ENCODE data around the gene P4HA2. TPM values are rescaled to one million over a fixed set of nuclear protein-coding genes. Genes with fewer than 3 reads are reported as not detected.

Gene P4HA2
- total RNA-seq, 2 experiments from 2014 or later = 0.32 to 7.2 TPM

GRCh38 chr5:132209131-132209530 is 18.5 kb downstream of the P4HA2 start:
- intact Hi-C loops (cut with micrococcal nuclease; ENCODE audit: unreplicated experiment) = loop anchor here (10.0 kb wide), 1 partner anchor 286 kb away; the partner anchor contains the start of gene IRF1
- no TSS peak for BruUV-seq (replicated peaks)
- ChIA-PET CTCF (ENCODE audit: unreplicated experiment) (interaction anchor here (1.7 kb wide), 1 partner anchor 14 kb away, joined by 7 read pairs; no protein-coding TSS in a partner anchor), POLR2A (interaction anchor here (0.6 to 2.4 kb wide), 4 partner anchors 14 to 1854 kb away, joined by 3 to 13 read pairs (median 6); no protein-coding TSS in a partner anchor)
- H3K4me1 ChIP-seq (ENCODE audit: insufficient read depth, low read length, poor library complexity, severe bottlenecking) = peaks cover 70% of the 10 kb centered on the region
- H4K20me1 ChIP-seq (ENCODE audit: insufficient read depth, low read length) = no peaks in the 10 kb centered on the region
- TF ChIP-seq EZH2phosphoT487 (IDR thresholded peaks at IDR 0.05; ENCODE audit: borderline replicate concordance, low read depth, low read length) (no peak), CTCF (conservative IDR thresholded peaks at IDR 0.05; ENCODE audit: low read length) (no peak)
- peak overlapping the region; percentile 35 for H3K27ac ChIP-seq (ENCODE audit: low read depth, low read length, poor library complexity, severe bottlenecking)
- H3K79me2 ChIP-seq (ENCODE audit: insufficient read depth, low read depth, low read length) = no peaks in the 10 kb centered on the region
- peak overlapping the region; percentile 39; the same call in 1 of the 2 replicates for H2AFZ ChIP-seq (ENCODE audit: low read length)
- DNase-seq (ENCODE audit: low spot score) = no peak
- no peaks in the 10 kb centered on the region for H3K9me2 ChIP-seq (ENCODE audit: insufficient read depth, low read length)
- no peaks in the 10 kb centered on the region for H3K9me3 ChIP-seq (ENCODE audit: low read length)
- H3K4me2 ChIP-seq (ENCODE audit: low read length) = no peak overlapping the region
- no peaks in the 10 kb centered on the region for H3K36me3 ChIP-seq (ENCODE audit: insufficient read depth, low read length)
- no peak overlapping the region for H3K4me3 ChIP-seq (ENCODE audit: low read depth, low read length, poor library complexity, severe bottlenecking)

- no peaks in the 10 kb centered on the region for H3K9me2 ChIP-seq (ENCODE audit: insufficient read depth, low read length)
- H3K4me1 ChIP-seq (ENCODE audit: insufficient read depth, low read length, poor library complexity, severe bottlenecking) = peaks cover 84% of the 10 kb centered on the region
- intact Hi-C loops (cut with micrococcal nuclease; ENCODE audit: unreplicated experiment) = loop anchor here (10.0 kb wide), 1 partner anchor 287 kb away; the partner anchor contains the start of gene IRF1
- H4K20me1 ChIP-seq (ENCODE audit: insufficient read depth, low read length) = no peaks in the 10 kb centered on the region
- peak overlapping the region; percentile 18; the same call in 1 of the 2 replicates for H3K4me2 ChIP-seq (ENCODE audit: low read length)
- DNase-seq (ENCODE audit: low spot score) = no peak
- H3K4me3 ChIP-seq (ENCODE audit: low read depth, low read length, poor library complexity, severe bottlenecking) = no peak overlapping the region
- H3K36me3 ChIP-seq (ENCODE audit: insufficient read depth, low read length) = no peaks in the 10 kb centered on the region
- BruUV-seq (replicated peaks) = no TSS peak
- POLR2A ChIA-PET = interaction anchor here (0.5 to 2.4 kb wide), 3 partner anchors 15 to 183 kb away, joined by 4 to 13 read pairs (median 9); no protein-coding TSS in a partner anchor
- no peaks in the 10 kb centered on the region for H3K79me2 ChIP-seq (ENCODE audit: insufficient read depth, low read depth, low read length)
- peak overlapping the region; percentile 8; the same call in 1 of the 2 replicates for H2AFZ ChIP-seq (ENCODE audit: low read length)
- peak overlapping the region; percentile 91 for H3K27ac ChIP-seq (ENCODE audit: low read depth, low read length, poor library complexity, severe bottlenecking)
- CTCF ChIA-PET (ENCODE audit: unreplicated experiment) = interaction anchor here (0.5 to 1.7 kb wide), 3 partner anchors 15 to 225 kb away, joined by 3 to 7 read pairs (median 3); no protein-coding TSS in a partner anchor
- TF ChIP-seq CTCF (conservative IDR thresholded peaks at IDR 0.05; ENCODE audit: low read length) = no peak
- no peak for TF ChIP-seq EZH2phosphoT487 (IDR thresholded peaks at IDR 0.05; ENCODE audit: borderline replicate concordance, low read depth, low read length)
- no peaks in the 10 kb centered on the region for H3K9me3 ChIP-seq (ENCODE audit: low read length)
Observed at GRCh38 chr5:132207778-132208177, 19.9 kb downstream of the P4HA2 start.

- H2AFZ ChIP-seq (ENCODE audit: low read length) = peak overlapping the region; percentile 63; the same call in 1 of the 2 replicates
- H4K20me1 ChIP-seq (ENCODE audit: insufficient read depth, low read length) = no peaks in the 10 kb centered on the region
- peak overlapping the region; percentile 64 for H3K4me2 ChIP-seq (ENCODE audit: low read length)
- peaks cover 94% of the 10 kb centered on the region for H3K4me1 ChIP-seq (ENCODE audit: insufficient read depth, low read length, poor library complexity, severe bottlenecking)
- intact Hi-C loops (cut with micrococcal nuclease; ENCODE audit: unreplicated experiment) = loop anchor here (10.0 kb wide), 1 partner anchor 288 kb away; the partner anchor contains the start of gene IRF1
- BruUV-seq (replicated peaks) = no TSS peak
- ChIA-PET POLR2A (interaction anchor here (0.7 to 3.0 kb wide), 7 partner anchors 8 to 40 kb away, joined by 3 to 12 read pairs (median 7); no protein-coding TSS in a partner anchor), CTCF (ENCODE audit: unreplicated experiment) (interaction anchor here (1.4 kb wide), 2 partner anchors 30 to 33 kb away, joined by 3 to 5 read pairs; no protein-coding TSS in a partner anchor)
- no peaks in the 10 kb centered on the region for H3K9me2 ChIP-seq (ENCODE audit: insufficient read depth, low read length)
- no peak for DNase-seq (ENCODE audit: low spot score)
- H3K36me3 ChIP-seq (ENCODE audit: insufficient read depth, low read length) = no peaks in the 10 kb centered on the region
- H3K27ac ChIP-seq (ENCODE audit: low read depth, low read length, poor library complexity, severe bottlenecking) = peak overlapping the region; percentile 91
- H3K79me2 ChIP-seq (ENCODE audit: insufficient read depth, low read depth, low read length) = no peaks in the 10 kb centered on the region
- H3K9me3 ChIP-seq (ENCODE audit: low read length) = no peaks in the 10 kb centered on the region
- TF ChIP-seq CTCF (conservative IDR thresholded peaks at IDR 0.05; ENCODE audit: low read length) (no peak), EZH2phosphoT487 (IDR thresholded peaks at IDR 0.05; ENCODE audit: borderline replicate concordance, low read depth, low read length) (no peak)
- no peak overlapping the region for H3K4me3 ChIP-seq (ENCODE audit: low read depth, low read length, poor library complexity, severe bottlenecking)
Observed at GRCh38 chr5:132206782-132207181, 20.9 kb downstream of the P4HA2 start.
